CD4-positive, alpha-beta T cell treated with Interleukin-21 for 1 hour (primary cell): Measurements from ENCODE around the gene PRKAR2B.

Experiments
- DNase-seq: peaks from one replicate; pipeline ENCODE4 v3.0.0-alpha.2; 2020

The PRKAR2B gene

GRCh38 chr7:107196834-107197610 is 152.5 kb downstream of the PRKAR2B start:
- DNase-seq: no peak

- DNase-seq: peak; percentile 27
Measured at GRCh38 chr7:107201795-107202450, 157.4 kb downstream of the PRKAR2B start.

- no peak for DNase-seq
Measured at GRCh38 chr7:107203607-107204006, 159.1 kb downstream of the PRKAR2B start.

- DNase-seq: no peak
Measured at GRCh38 chr7:107206136-107206535, 161.6 kb downstream of the PRKAR2B start.

GRCh38 chr7:107206706-107207105 is 162.2 kb downstream of the PRKAR2B start:
- no peak for DNase-seq

GRCh38 chr7:107207459-107207858 is 163.0 kb downstream of the PRKAR2B start:
- no peak for DNase-seq

GRCh38 chr7:107208024-107208521 is 163.6 kb downstream of the PRKAR2B start:
- no peak for DNase-seq

- DNase-seq: no peak
Measured at GRCh38 chr7:107208563-107208962, 164.1 kb downstream of the PRKAR2B start.

GRCh38 chr7:107209565-107209964 is 165.1 kb downstream of the PRKAR2B start:
- no peak for DNase-seq

GRCh38 chr7:107210400-107210799 is 165.9 kb downstream of the PRKAR2B start:
- no peak for DNase-seq
